ENCODE measurements around the gene PIEZO2.
A peak's percentile ranks its signal among the peaks of the same experiment; 100 is the strongest.

Gene PIEZO2

DNA sequence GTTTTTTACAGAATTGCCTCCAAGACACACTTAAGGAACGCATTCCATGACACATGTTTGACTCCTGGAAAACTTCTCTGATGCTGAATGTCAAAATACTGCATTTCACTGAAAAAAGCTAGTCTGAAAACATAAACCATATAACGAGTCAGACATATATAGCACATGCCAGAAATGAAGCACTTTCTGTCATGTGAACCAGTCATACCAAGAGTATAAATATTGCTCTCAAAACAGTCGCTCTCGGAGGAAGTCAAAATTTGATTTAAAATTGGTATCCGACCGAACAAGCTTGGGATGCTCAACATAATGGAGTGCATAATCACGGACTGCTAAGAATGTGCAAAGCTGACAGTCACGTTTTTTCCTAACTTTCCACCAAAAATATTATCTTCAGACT is 115.9 kb downstream of the PIEZO2 start:
- no peak for DNase-seq (ENCODE audit: extremely low read depth, insufficient read length)
- Histone ChIP-seq H3K27me3 (replicated peaks; ENCODE audit: control insufficient read depth, insufficient read depth, low read length) (no peaks in the 10 kb centered on the region), H3K4me3 (replicated peaks; ENCODE audit: low read depth, low read length) (no peak overlapping the region), H3K36me3 (ENCODE audit: control insufficient read depth, insufficient read depth, low read length) (no peaks in the 10 kb centered on the region)
- TF ChIP-seq, protein P1, sequence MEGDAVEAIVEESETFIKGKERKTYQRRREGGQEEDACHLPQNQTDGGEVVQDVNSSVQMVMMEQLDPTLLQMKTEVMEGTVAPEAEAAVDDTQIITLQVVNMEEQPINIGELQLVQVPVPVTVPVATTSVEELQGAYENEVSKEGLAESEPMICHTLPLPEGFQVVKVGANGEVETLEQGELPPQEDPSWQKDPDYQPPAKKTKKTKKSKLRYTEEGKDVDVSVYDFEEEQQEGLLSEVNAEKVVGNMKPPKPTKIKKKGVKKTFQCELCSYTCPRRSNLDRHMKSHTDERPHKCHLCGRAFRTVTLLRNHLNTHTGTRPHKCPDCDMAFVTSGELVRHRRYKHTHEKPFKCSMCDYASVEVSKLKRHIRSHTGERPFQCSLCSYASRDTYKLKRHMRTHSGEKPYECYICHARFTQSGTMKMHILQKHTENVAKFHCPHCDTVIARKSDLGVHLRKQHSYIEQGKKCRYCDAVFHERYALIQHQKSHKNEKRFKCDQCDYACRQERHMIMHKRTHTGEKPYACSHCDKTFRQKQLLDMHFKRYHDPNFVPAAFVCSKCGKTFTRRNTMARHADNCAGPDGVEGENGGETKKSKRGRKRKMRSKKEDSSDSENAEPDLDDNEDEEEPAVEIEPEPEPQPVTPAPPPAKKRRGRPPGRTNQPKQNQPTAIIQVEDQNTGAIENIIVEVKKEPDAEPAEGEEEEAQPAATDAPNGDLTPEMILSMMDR (IDR thresholded peaks at IDR 0.05; ENCODE audit: insufficient read depth, low read length, poor library complexity, severe bottlenecking) = no peak

DNA sequence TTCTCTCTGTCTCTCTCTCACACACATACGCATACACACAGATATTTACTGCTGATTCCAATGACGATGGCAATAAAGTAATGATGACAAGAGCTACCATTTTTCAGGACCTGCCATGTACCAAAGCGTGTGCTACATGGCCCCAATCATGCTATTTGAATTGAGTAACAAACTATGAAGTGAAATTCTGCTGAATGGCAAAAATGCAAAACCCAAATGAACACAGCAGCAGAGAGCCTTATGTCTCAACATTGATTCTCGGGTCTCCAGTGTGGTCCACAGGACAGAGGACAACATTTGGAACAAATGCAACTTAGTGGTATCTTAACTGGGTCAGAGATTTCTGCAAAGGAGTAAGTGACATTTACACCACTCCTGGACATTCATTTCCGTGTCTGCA is 117.4 kb downstream of the PIEZO2 start:
- H3K27me3 ChIP-seq (replicated peaks; ENCODE audit: control insufficient read depth, insufficient read depth, low read length) = no peaks in the 10 kb centered on the region
- TF ChIP-seq, protein P1 (IDR thresholded peaks at IDR 0.05; ENCODE audit: insufficient read depth, low read length, poor library complexity, severe bottlenecking) = no peak
- DNase-seq (ENCODE audit: extremely low read depth, insufficient read length) = no peak
- H3K36me3 ChIP-seq (ENCODE audit: control insufficient read depth, insufficient read depth, low read length) = no peaks in the 10 kb centered on the region
- no peak overlapping the region for H3K4me3 ChIP-seq (replicated peaks; ENCODE audit: low read depth, low read length)

DNA sequence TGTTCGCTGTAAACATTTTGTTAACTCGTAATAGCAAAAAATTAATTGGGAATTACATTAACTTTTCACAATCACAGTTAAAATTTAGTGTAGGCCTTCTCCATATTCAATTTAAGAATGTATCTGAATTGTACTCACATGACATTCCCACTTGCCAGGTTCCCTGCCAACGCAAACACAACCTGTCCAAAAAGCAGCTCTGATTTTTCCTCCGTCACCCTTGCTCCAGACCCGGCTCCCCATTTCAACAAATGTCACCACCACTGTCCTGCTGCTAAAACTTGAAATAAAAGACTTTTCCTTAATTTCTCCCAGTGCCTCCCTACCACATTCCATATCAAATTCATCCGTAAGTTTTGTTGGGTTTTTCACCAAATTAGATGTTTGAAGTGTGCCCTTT is 120.3 kb downstream of the PIEZO2 start:
- H3K27me3 ChIP-seq (replicated peaks; ENCODE audit: control insufficient read depth, insufficient read depth, low read length) = no peaks in the 10 kb centered on the region
- TF ChIP-seq, protein P1 (IDR thresholded peaks at IDR 0.05; ENCODE audit: insufficient read depth, low read length, poor library complexity, severe bottlenecking) = no peak
- DNase-seq (ENCODE audit: extremely low read depth, insufficient read length) = no peak
- no peaks in the 10 kb centered on the region for H3K36me3 ChIP-seq (ENCODE audit: control insufficient read depth, insufficient read depth, low read length)
- no peak overlapping the region for H3K4me3 ChIP-seq (replicated peaks; ENCODE audit: low read depth, low read length)

DNA sequence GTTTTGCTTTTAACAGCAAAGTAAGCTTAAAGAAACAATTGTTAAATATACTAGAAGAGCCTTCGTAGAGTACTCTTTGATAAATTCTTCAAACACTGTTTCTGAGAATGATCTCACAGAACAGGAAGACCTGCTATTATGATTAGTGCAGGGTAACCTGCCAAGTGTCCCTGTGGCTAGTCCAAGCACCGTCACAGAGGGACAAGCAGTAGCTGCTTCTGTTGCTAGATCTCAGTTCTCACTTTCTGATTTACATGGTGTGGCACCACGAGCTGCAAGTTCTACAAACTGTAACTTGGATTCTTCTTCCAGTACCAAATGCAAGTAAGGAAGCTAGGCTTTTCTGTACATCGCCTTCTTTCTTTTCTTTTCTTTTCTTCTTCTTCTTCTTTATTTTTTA is 121.5 kb downstream of the PIEZO2 start:
- Histone ChIP-seq H3K4me3 (replicated peaks; ENCODE audit: low read depth, low read length) (peak overlapping the region; percentile 35; the same call in 1 of the 2 replicates), H3K27me3 (replicated peaks; ENCODE audit: control insufficient read depth, insufficient read depth, low read length) (no peaks in the 10 kb centered on the region), H3K36me3 (ENCODE audit: control insufficient read depth, insufficient read depth, low read length) (no peaks in the 10 kb centered on the region)
- DNase-seq (ENCODE audit: extremely low read depth, insufficient read length) = no peak
- TF ChIP-seq, protein P1 (IDR thresholded peaks at IDR 0.05; ENCODE audit: insufficient read depth, low read length, poor library complexity, severe bottlenecking) = no peak

DNA sequence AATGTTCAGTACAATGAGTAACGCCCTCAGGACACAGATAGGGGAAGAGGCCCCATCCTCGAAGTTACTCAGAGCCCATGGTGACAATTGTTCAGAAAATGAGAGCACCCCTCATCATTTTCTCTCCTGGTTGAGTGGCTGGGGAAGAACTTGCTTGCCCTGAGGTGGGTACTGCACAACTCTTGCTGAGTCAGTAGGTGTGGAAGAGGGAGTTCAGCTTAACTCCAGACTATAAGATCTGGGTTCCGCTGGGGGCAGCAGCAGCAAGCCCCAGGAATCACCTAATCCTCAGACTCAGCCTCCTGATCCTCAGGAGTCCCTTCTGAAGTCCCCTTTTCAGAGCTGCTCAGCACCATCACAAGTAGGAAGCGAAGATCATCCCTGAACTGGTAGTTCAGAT is 123.7 kb downstream of the PIEZO2 start:
- no peaks in the 10 kb centered on the region for H3K27me3 ChIP-seq (replicated peaks; ENCODE audit: control insufficient read depth, insufficient read depth, low read length)
- no peak for DNase-seq (ENCODE audit: extremely low read depth, insufficient read length)
- H3K4me3 ChIP-seq (replicated peaks; ENCODE audit: low read depth, low read length) = no peak overlapping the region
- TF ChIP-seq, protein P1 (IDR thresholded peaks at IDR 0.05; ENCODE audit: insufficient read depth, low read length, poor library complexity, severe bottlenecking) = no peak
- no peaks in the 10 kb centered on the region for H3K36me3 ChIP-seq (ENCODE audit: control insufficient read depth, insufficient read depth, low read length)

Measured in GM06990 (cell line).